Neutrophil (primary cell): ENCODE measurements around the gene ATP9A.

ENCODE experiments used
- H3K27ac ChIP-seq: fragments of 200-600 bp; sonication (generic); 2 replicates; pipeline ENCODE4 v1.5.1; 2016; ENCODE audit warnings: mild to moderate bottlenecking, moderate library complexity
- H3K27me3 ChIP-seq: fragments of 200-600 bp; sonication (generic); 2 replicates; pipeline ENCODE4 v1.6.0; 2016; ENCODE audit warnings: mild to moderate bottlenecking
- H3K36me3 ChIP-seq: fragments of 200-600 bp; sonication (generic); 2 replicates; pipeline ENCODE4 v1.5.1; 2017
- H3K4me1 ChIP-seq, 2 experiments: fragments of 200-600 bp in 1 of 2; sonication (generic) in 1 of 2; 1 replicate in 1 of 2; 2 replicates in 1 of 2; pipeline versions ENCODE4 v1.5.1 to v1.6.1; 2013 to 2016; ENCODE audit warnings: low read depth in 1 of 2, low read length in 1 of 2, mild to moderate bottlenecking in 1 of 2, moderate library complexity in 1 of 2; ENCODE audit not compliant: control insufficient read depth in 1 of 2, insufficient read depth in 1 of 2
- H3K4me3 ChIP-seq, 2 experiments: fragments of 200-600 bp in 1 of 2; sonication (generic) in 1 of 2; 1 replicate in 1 of 2; 2 replicates in 1 of 2; pipeline ENCODE4 v1.5.1; 2013 to 2016; ENCODE audit warnings: low read depth in 1 of 2, low read length in 1 of 2, mild to moderate bottlenecking in 1 of 2, moderate library complexity in 1 of 2
- H3K9me3 ChIP-seq: fragments of 200-600 bp; sonication (generic); 2 replicates; pipeline ENCODE4 v1.5.1; 2016
- TF ChIP-seq, protein P1 (sequence below): fragments of 200-600 bp; sonication (generic); IDR thresholded peaks from 2 replicates; pipeline ENCODE4 v1.5.1; 2016; ENCODE audit warnings: antibody characterized with exemption

Gene ATP9A

DNA sequence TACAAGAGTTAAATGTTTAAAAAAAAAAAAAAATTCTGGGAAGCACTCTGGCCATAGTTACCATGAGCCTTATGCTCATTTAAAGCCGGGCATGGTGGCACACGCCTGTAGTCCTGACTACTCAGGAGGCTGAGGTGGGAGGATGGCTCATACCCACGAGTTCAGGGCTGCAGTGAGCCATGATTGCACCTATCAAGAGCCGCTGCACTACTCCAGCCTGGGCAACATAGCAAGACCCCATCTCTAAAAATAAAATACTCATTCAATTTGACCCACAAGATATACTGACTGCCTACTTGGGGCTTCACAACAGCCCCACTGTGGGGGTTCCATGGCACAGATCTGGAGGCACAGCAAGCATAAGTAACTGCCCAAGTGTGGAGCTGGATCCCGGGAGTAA lies 113.7 kb downstream of the ATP9A start:
- peaks cover 26% of the 10 kb centered on the region in 2 experiments for H3K4me1 ChIP-seq
- TF ChIP-seq, protein P1, sequence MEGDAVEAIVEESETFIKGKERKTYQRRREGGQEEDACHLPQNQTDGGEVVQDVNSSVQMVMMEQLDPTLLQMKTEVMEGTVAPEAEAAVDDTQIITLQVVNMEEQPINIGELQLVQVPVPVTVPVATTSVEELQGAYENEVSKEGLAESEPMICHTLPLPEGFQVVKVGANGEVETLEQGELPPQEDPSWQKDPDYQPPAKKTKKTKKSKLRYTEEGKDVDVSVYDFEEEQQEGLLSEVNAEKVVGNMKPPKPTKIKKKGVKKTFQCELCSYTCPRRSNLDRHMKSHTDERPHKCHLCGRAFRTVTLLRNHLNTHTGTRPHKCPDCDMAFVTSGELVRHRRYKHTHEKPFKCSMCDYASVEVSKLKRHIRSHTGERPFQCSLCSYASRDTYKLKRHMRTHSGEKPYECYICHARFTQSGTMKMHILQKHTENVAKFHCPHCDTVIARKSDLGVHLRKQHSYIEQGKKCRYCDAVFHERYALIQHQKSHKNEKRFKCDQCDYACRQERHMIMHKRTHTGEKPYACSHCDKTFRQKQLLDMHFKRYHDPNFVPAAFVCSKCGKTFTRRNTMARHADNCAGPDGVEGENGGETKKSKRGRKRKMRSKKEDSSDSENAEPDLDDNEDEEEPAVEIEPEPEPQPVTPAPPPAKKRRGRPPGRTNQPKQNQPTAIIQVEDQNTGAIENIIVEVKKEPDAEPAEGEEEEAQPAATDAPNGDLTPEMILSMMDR = no peak
- H3K4me3 ChIP-seq = no peak overlapping the region
- no peak overlapping the region for H3K27ac ChIP-seq
- no peaks in the 10 kb centered on the region for H3K27me3 ChIP-seq
- H3K36me3 ChIP-seq = no peaks in the 10 kb centered on the region
- H3K9me3 ChIP-seq = no peaks in the 10 kb centered on the region

DNA sequence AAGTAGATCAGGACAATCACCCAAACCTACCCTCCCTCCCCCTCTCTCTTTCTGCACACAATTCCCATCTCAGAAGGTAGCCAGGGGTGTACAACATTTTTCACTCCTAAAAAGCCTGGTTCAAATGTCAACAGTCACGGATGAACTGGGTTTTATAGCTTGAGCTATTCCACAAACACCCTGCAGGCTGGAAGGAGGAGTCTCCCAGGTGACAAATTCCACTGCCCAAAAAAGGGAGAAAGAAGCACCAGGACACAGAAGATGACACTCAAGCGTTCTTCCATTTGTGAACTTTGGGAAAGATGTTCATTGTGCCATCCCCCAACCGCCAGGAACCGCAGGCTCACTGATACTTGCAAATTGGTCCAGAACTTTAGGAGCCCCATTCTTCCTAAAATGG lies 114.1 kb downstream of the ATP9A start:
- no peaks in the 10 kb centered on the region for H3K27me3 ChIP-seq
- no peaks in the 10 kb centered on the region for H3K36me3 ChIP-seq
- H3K4me1 ChIP-seq = peaks cover 30% of the 10 kb centered on the region in 2 experiments
- H3K9me3 ChIP-seq = no peaks in the 10 kb centered on the region
- no peak overlapping the region for H3K4me3 ChIP-seq
- TF ChIP-seq, protein P1 = no peak
- no peak overlapping the region for H3K27ac ChIP-seq

DNA sequence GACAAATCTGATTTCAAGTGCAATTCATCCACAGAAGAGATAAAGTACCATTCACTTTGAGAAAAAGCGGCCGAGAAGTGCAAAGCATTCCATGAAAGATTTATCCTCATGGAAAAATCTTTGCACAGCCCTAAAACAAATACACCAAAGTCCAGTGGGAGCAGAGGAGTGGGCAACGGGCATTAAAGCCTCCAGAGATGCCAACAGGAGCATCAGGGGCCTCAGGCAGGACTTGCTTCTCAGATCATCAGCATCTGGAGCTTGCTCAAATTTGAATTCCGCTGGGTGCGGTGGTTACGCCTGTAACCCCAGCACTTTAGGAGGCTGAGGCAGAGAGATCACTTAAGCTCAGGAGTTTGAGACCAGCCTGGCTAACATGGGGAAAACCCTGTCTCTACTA lies 115.0 kb downstream of the ATP9A start:
- Histone ChIP-seq H3K4me3 (no peak overlapping the region), H3K9me3 (no peaks in the 10 kb centered on the region), H3K27me3 (no peaks in the 10 kb centered on the region), H3K27ac (no peak overlapping the region), H3K36me3 (no peaks in the 10 kb centered on the region), H3K4me1 (peaks cover 31% of the 10 kb centered on the region in 2 experiments)
- TF ChIP-seq, protein P1 = no peak

DNA sequence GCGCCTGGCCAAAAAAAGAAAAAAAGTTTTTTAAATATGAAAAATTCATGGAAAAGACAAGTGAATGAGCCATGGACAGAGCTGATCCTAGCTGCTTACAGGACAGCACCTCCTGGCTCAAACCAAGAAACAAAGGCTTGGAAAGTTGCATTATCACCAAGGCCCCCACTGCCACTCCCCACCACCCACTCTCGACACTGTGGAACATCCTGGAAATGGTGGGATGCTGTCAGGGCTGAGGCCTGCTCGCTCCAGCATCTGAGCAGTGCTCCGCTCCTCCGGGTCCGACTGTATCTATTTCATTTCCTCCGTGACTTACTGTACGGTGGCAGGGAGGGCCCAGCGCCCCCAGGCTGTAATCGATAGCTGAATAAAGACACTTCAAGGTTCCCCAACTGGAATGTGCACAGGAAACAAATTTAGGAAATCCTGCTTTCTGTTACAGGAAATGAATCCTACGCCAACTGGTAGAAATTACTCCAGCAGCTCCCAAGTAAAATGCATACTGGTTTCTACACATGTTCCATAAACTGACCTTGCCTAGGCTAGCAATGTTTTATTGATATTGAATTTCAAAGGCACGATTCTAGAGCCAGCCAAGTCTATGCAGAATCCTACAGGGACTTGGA lies 116.2 kb downstream of the ATP9A start:
- Histone ChIP-seq H3K9me3 (no peaks in the 10 kb centered on the region), H3K27me3 (no peaks in the 10 kb centered on the region), H3K4me3 (no peak overlapping the region), H3K4me1 (peaks cover 31% of the 10 kb centered on the region in 2 experiments), H3K27ac (peak overlapping the region; percentile 58), H3K36me3 (no peaks in the 10 kb centered on the region)
- TF ChIP-seq, protein P1 = no peak

DNA sequence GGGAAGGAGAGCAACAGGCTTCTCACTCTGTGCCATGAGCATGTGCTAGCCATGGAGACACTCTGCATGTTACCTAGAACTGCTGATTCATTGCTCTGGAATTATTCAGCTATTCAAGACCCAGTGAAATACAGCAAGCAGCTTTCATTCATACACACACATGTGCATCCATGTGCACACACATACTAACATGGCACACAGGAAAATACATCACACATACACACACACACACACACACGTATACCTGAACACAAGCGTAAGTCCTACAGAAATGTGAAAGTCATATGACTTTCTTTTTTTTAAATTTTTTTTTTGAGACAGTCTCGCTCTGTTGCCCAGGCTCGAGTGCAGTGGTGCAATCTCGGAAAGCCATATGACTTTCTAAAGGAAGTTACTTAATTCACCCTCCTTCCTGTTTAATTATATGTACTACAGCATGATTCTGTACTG lies 117.5 kb downstream of the ATP9A start:
- peak overlapping the region; percentile 17 to 35 for H3K4me3 ChIP-seq

More for the DNA sequence above, 117.5 kb downstream of the ATP9A start:
- H3K36me3 ChIP-seq = no peaks in the 10 kb centered on the region
- peak overlapping the region; percentile 76 for H3K27ac ChIP-seq
- TF ChIP-seq, protein P1 = no peak
- H3K9me3 ChIP-seq = no peaks in the 10 kb centered on the region
- no peaks in the 10 kb centered on the region for H3K27me3 ChIP-seq
- H3K4me1 ChIP-seq = peaks cover 31% of the 10 kb centered on the region in 2 experiments
